ENCODE measurements around the gene UCP3.

Gene UCP3

DNA sequence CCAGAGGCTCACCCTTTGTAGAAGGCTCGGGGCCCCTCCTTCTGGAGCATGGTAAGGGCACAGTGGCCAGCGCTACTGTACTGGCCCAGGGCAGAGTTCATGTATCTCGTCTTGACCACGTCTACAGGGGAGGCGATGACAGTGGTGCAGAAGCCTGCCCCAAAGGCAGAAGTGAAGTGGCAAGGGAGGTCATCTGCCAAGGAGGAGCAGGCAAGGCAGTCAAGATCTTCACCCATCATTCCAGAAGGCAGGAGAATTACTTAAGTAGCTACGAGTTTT, 33.5 kb downstream of the UCP3 start:
- TF ChIP-seq, protein P1, sequence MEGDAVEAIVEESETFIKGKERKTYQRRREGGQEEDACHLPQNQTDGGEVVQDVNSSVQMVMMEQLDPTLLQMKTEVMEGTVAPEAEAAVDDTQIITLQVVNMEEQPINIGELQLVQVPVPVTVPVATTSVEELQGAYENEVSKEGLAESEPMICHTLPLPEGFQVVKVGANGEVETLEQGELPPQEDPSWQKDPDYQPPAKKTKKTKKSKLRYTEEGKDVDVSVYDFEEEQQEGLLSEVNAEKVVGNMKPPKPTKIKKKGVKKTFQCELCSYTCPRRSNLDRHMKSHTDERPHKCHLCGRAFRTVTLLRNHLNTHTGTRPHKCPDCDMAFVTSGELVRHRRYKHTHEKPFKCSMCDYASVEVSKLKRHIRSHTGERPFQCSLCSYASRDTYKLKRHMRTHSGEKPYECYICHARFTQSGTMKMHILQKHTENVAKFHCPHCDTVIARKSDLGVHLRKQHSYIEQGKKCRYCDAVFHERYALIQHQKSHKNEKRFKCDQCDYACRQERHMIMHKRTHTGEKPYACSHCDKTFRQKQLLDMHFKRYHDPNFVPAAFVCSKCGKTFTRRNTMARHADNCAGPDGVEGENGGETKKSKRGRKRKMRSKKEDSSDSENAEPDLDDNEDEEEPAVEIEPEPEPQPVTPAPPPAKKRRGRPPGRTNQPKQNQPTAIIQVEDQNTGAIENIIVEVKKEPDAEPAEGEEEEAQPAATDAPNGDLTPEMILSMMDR (conservative IDR thresholded peaks at IDR 0.05; ENCODE audit: low read length) = no peak
- no peak overlapping the region for H3K4me3 ChIP-seq (ENCODE audit: low read length)
- no peak for DNase-seq (ENCODE audit: low read depth)

GRCh38 chr11:73974604-73975478, 34.0 kb downstream of the UCP3 start:
- no peak overlapping the region for H3K4me3 ChIP-seq (ENCODE audit: low read length)
- TF ChIP-seq, protein P1 (conservative IDR thresholded peaks at IDR 0.05; ENCODE audit: low read length) = no peak
- no peak for DNase-seq (ENCODE audit: low read depth)

DNA sequence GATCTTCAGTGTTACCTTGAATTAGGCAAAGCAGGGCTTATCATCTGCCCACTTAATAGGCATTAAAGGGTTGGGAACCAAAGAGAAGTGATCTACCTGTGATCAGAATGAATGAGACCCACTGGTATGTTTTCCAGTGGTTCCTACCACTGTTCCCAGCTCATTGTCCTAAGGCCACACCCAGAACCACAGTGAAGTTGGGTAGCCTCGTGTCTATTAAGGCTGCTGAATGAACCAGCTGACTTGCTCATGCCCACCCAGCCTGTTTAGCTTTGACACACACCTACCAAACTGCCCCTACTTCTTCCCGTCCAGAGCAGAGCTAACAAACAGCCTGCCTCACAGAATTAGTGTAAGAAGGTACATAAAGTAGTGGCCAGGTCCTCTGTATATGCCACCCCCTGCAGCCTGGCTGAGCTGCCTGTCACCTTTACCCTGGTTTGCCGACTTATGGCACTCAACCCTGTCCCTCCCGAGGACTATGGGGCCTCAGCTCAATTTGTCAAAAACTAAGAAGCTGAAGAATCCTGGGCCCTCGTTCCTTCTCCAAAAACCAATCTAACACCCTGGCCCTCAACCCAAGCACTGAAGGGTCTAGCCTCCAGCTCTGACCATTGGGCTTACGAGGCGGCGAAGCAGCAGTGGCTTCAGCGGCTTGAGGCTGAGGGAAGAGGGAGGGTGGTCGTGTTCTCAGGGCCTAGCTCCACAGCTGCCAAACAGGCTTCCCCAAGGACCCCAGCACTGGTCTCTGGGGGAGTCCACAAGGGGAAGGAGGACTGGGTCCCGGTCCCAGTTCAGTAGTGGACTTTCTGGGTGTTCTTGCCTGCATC, 36.0 kb downstream of the UCP3 start:
- TF ChIP-seq, protein P1 (conservative IDR thresholded peaks at IDR 0.05; ENCODE audit: low read length) = no peak
- no peak for DNase-seq (ENCODE audit: low read depth)
- H3K4me3 ChIP-seq (ENCODE audit: low read length) = no peak overlapping the region

DNA sequence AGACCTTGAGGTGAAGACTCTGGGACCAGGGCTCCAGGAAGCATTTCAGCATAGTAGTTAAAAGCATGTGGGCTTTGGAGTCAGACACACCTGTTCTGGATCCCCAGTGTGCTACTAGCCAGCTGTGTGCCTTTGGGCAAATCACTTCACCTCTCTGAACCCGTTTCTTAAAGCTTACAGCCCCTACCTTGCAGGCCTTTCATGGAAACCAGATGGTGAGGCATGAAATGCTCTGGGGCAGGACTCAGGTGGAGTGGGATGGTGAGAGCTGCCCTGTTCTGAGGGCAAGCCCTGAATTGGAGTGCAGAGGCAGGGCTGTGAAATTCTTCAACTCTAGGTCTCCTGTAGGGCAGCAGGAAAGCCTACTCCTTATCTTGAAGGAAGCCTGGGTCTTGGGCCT, 36.7 kb downstream of the UCP3 start:
- TF ChIP-seq, protein P1 (conservative IDR thresholded peaks at IDR 0.05; ENCODE audit: low read length) = no peak

GRCh38 chr11:73971175-73971719, 37.6 kb downstream of the UCP3 start:
- TF ChIP-seq, protein P1 (conservative IDR thresholded peaks at IDR 0.05; ENCODE audit: low read length) = no peak
- no peak overlapping the region for H3K4me3 ChIP-seq (ENCODE audit: low read length)
- no peak for DNase-seq (ENCODE audit: low read depth)

More for the DNA sequence above, 36.7 kb downstream of the UCP3 start:
- no peak for DNase-seq (ENCODE audit: low read depth)
- no peak overlapping the region for H3K4me3 ChIP-seq (ENCODE audit: low read length)

- no peak overlapping the region for H3K4me3 ChIP-seq (ENCODE audit: low read length)
- TF ChIP-seq, protein P1 (conservative IDR thresholded peaks at IDR 0.05; ENCODE audit: low read length) = no peak
- no peak for DNase-seq (ENCODE audit: low read depth)
These were observed 38.7 kb downstream of the UCP3 start for GRCh38 chr11:73969991-73970800.
